CD1c-positive myeloid dendritic cell (primary cell): Measurements from ENCODE around the gene LRIT2.

ENCODE experiments used
- DNase-seq: peaks from one replicate; pipeline ENCODE4 v3.0.0-alpha.2; 2016; ENCODE audit errors: extremely low spot score

Gene LRIT2

GRCh38 chr10:84225427-84226173 lies at the start of gene LRIT2:
Gene LRIT2, minus strand, starts transcription at chr10:84225544. Its CDS starts 24 bp downstream, at chr10:84225520.
- DNase-seq = no peak

- no peak for DNase-seq
Measured at GRCh38 chr10:84270708-84271107, 45.4 kb upstream of the LRIT2 start.

GRCh38 chr10:84269773-84270172 lies 44.4 kb upstream of the LRIT2 start:
- no peak for DNase-seq

GRCh38 chr10:84269162-84269561 lies 43.8 kb upstream of the LRIT2 start:
- DNase-seq = no peak

- DNase-seq = peak; percentile 63
Measured at GRCh38 chr10:84267503-84268126, 42.3 kb upstream of the LRIT2 start.

GRCh38 chr10:84265418-84265817 lies 40.1 kb upstream of the LRIT2 start:
- no peak for DNase-seq

GRCh38 chr10:84264611-84265141 lies 39.3 kb upstream of the LRIT2 start:
- DNase-seq = peak; percentile 57

- no peak for DNase-seq
Measured at GRCh38 chr10:84263716-84264115, 38.4 kb upstream of the LRIT2 start.

GRCh38 chr10:84262190-84262956 lies 37.0 kb upstream of the LRIT2 start:
- DNase-seq = no peak

GRCh38 chr10:84261236-84261915 lies 36.0 kb upstream of the LRIT2 start:
- no peak for DNase-seq

GRCh38 chr10:84258034-84258695 lies 32.8 kb upstream of the LRIT2 start:
- no peak for DNase-seq

- DNase-seq = no peak
Measured at GRCh38 chr10:84257343-84258020, 32.1 kb upstream of the LRIT2 start.

GRCh38 chr10:84256510-84257342 lies 31.4 kb upstream of the LRIT2 start:
- DNase-seq = peak; percentile 24

GRCh38 chr10:84254552-84255478 lies 29.5 kb upstream of the LRIT2 start:
- no peak for DNase-seq

GRCh38 chr10:84248794-84249193 lies 23.4 kb upstream of the LRIT2 start:
- no peak for DNase-seq

GRCh38 chr10:84247496-84247895 lies 22.2 kb upstream of the LRIT2 start:
- no peak for DNase-seq

- DNase-seq = no peak
Measured at GRCh38 chr10:84244651-84245270, 19.4 kb upstream of the LRIT2 start, which contains the start of gene RGR. Gene RGR, plus strand, starts transcription at chr10:84245053. Its CDS starts 38 bp downstream, at chr10:84245091.

- DNase-seq = no peak
Measured at GRCh38 chr10:84243759-84244158, 18.4 kb upstream of the LRIT2 start.
